NCI-H748 treated with DMSO at 0.1 percent for 48 hours (cell line): ENCODE data around the gene LONP1.

Source experiments
- DNase-seq: peaks from one replicate; lab custom pipeline; 2025; lab: John Stamatoyannopoulos, UW

LONP1 gene

GRCh38 chr19:5648464-5648863 is 71.5 kb downstream of the LONP1 start:
- no peak for DNase-seq

DNA sequence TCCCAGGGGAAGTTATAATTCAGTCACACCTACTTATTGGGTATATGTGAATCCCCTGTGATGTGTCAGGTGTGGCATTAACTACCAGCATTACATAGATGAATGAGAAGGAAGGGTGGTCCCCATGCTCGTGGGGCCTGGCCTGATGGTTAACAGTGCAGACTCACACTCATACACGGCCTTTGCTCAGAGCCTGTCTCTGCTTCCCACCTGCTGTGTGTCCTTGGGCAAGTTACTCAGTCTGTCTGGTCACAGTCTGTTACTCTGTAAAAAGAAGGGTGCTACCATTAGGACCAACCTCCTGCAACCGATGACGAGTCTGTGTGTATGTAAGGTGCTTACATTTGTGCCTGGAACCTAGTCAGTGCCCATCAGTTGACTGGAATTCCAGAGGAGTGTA is 73.2 kb downstream of the LONP1 start:
- no peak for DNase-seq

DNA sequence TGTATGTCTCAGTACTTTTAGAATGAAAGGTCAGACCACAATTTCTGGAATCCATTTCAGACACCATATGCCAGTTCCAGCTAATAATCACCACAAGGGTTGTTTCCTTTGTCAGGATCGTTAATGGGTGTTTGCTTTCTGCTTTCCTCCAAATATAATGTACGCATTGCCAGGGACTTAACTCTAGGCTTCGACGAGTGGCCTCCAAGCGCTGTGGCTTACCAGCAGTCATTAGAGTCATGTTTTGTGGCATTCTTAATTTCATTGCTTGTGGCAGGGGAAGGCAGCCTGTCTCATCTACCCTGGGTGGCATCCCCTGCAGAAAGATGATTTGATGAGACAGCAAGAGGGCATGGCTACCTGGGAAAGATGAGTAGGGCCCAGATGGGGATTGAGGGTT is 74.5 kb downstream of the LONP1 start:
- DNase-seq: no peak

GRCh38 chr19:5644037-5644436 is 75.9 kb downstream of the LONP1 start:
- no peak for DNase-seq

- no peak for DNase-seq
These were observed 76.9 kb downstream of the LONP1 start for GRCh38 chr19:5643060-5643459.

- no peak for DNase-seq
These were observed 77.7 kb downstream of the LONP1 start for GRCh38 chr19:5642204-5642603.
